Body of pancreas (tissue), 4 donors: ENCODE results near the gene SLC19A1. TPM values are rescaled to one million over a fixed set of nuclear protein-coding genes. Genes with fewer than 3 reads are reported as not detected.

Experiments used
- ATAC-seq: fragments of 150-250 bp; one replicate; pipeline ENCODE4 v1.9.1; 2016
- DNase-seq, 4 donors: peaks; one replicate each; pipeline ENCODE4 v3.0.0-alpha.2; 2019
- H3K27ac ChIP-seq, 4 donors: fragments of 200-600 bp; sonication (generic); 1 replicate in 3 of 4; 2 replicates in 1 of 4; pipeline versions ENCODE4 v1.5.1 to v1.6.1; 2016 to 2019; ENCODE audit warnings: mild to moderate bottlenecking in 1 of 4, mixed read lengths in 1 of 4, moderate library complexity in 1 of 4
- H3K27me3 ChIP-seq, 2 donors: fragments of 200-600 bp; sonication (generic); one replicate each; pipeline ENCODE4 v1.6.0; 2016; ENCODE audit warnings: mild to moderate bottlenecking in 1 of 2
- H3K36me3 ChIP-seq, 2 donors: fragments of 200-600 bp; sonication (generic); replicated peaks in 1 of 2; 2 replicates each; pipeline ENCODE4 v1.5.1; 2016; ENCODE audit warnings: low read depth in 2 of 2; ENCODE audit not compliant: insufficient read depth in 1 of 2
- H3K4me1 ChIP-seq: fragments of 200-600 bp; sonication (generic); one replicate; pipeline ENCODE4 v1.6.0; 2016
- H3K4me3 ChIP-seq, 2 donors: fragments of 200-600 bp; sonication (generic); 1 replicate in 1 of 2; 2 replicates in 1 of 2; pipeline ENCODE4 v1.5.1; 2016 to 2019
- H3K9me3 ChIP-seq, 3 donors: fragments of 200-600 bp; sonication (generic); 1 replicate in 2 of 3; 2 replicates in 1 of 3; pipeline ENCODE4 v1.5.1; 2016
- POLR2A ChIP-seq, 3 donors: fragments of 450-650 bp; IDR thresholded peaks; one replicate each; pipeline ENCODE4 v1.6.1; 2016; ENCODE audit warnings: antibody characterized with exemption in 3 of 3, mild to moderate bottlenecking in 2 of 3
- WGBS, 2 donors: methylation state at CpG; one replicate each; pipeline ENCODE4 v1.1.5; 2017; 5-methylcytosine and 5-hydroxymethylcytosine counted together
- intact Hi-C: fragments of 100-400 bp; cut with DNase I; formaldehyde crosslinking; loops from one replicate; pipeline ENCODE4 v1.15.1; 2023
- total RNA-seq, 2 donors: library from RNA; depleted of rRNA; stranded (reverse); fragments of >200 nt; gene quantifications; one replicate each; pipeline ENCODE4 v1.1.0, GENCODE V29; 2016
- TF ChIP-seq, protein P1 (sequence below), 7 experiments: fragments of 450-650 bp in 4 of 7; fragments of 200-600 bp in 3 of 7; sonication (generic) in 3 of 7; IDR thresholded peaks; one replicate each; pipeline ENCODE4 v1.5.1; 2016 to 2019; ENCODE audit warnings: antibody characterized with exemption in 7 of 7

SLC19A1 gene
- total RNA-seq, 2 donors from 2014 or later, result 2.6 to 7.0 TPM

GRCh38 chr21:45457832-45458172 lies 84.4 kb downstream of the SLC19A1 start:
- ATAC-seq, result no peak
- Histone ChIP-seq H3K4me1 (peaks cover 29% of the 10 kb centered on the region), H3K27me3 (no peaks in the 10 kb centered on the region), H3K36me3 (no peaks in the 10 kb centered on the region), H3K9me3 (peaks cover 0 to 5% (median 0%) of the 10 kb centered on the region in 3 donors), H3K27ac (no peak overlapping the region), H3K4me3 (no peak overlapping the region)
- DNase-seq, result no peak
- WGBS, 2 donors, result 62 to 80% methylated on average over 2 to 8 of the region's 9 CpGs
- TF ChIP-seq POLR2A (IDR thresholded peaks at IDR 0.05), result no peak
- TF ChIP-seq, protein P1, sequence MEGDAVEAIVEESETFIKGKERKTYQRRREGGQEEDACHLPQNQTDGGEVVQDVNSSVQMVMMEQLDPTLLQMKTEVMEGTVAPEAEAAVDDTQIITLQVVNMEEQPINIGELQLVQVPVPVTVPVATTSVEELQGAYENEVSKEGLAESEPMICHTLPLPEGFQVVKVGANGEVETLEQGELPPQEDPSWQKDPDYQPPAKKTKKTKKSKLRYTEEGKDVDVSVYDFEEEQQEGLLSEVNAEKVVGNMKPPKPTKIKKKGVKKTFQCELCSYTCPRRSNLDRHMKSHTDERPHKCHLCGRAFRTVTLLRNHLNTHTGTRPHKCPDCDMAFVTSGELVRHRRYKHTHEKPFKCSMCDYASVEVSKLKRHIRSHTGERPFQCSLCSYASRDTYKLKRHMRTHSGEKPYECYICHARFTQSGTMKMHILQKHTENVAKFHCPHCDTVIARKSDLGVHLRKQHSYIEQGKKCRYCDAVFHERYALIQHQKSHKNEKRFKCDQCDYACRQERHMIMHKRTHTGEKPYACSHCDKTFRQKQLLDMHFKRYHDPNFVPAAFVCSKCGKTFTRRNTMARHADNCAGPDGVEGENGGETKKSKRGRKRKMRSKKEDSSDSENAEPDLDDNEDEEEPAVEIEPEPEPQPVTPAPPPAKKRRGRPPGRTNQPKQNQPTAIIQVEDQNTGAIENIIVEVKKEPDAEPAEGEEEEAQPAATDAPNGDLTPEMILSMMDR (IDR thresholded peaks at IDR 0.05), result no peak
- intact Hi-C loops, result no loop called here

- no peak overlapping the region for H3K4me3 ChIP-seq
- H3K36me3 ChIP-seq, result no peaks in the 10 kb centered on the region
- intact Hi-C loops, result no loop called here
- no peak for TF ChIP-seq POLR2A (IDR thresholded peaks at IDR 0.05)
- TF ChIP-seq, protein P1 (IDR thresholded peaks at IDR 0.05), result no peak
- H3K4me1 ChIP-seq, result peaks cover 29% of the 10 kb centered on the region
- peaks cover 0 to 5% (median 0%) of the 10 kb centered on the region in 3 donors for H3K9me3 ChIP-seq
- H3K27ac ChIP-seq, result no peak overlapping the region
- H3K27me3 ChIP-seq, result no peaks in the 10 kb centered on the region
- ATAC-seq (no peak), DNase-seq (no peak)
- WGBS, 2 donors, result 61 to 70% methylated on average over 5 to 25 of the region's 25 CpGs
Observed at GRCh38 chr21:45457161-45457831, 84.9 kb downstream of the SLC19A1 start.

- H3K36me3 ChIP-seq, result no peaks in the 10 kb centered on the region
- H3K27me3 ChIP-seq, result no peaks in the 10 kb centered on the region
- TF ChIP-seq, protein P1 (IDR thresholded peaks at IDR 0.05), result no peak
- no peak for TF ChIP-seq POLR2A (IDR thresholded peaks at IDR 0.05)
- peaks cover 29% of the 10 kb centered on the region for H3K4me1 ChIP-seq
- no peak overlapping the region for H3K27ac ChIP-seq
- H3K9me3 ChIP-seq, result peaks cover 0 to 4% (median 0%) of the 10 kb centered on the region in 3 donors
- no peak for ATAC-seq
- 69 to 74% methylated on average over 11 to 27 of the region's 38 CpGs for WGBS, 2 donors
- H3K4me3 ChIP-seq, result no peak overlapping the region
- no peak for DNase-seq
- intact Hi-C loops, result no loop called here
Observed at GRCh38 chr21:45456584-45457160, 85.6 kb downstream of the SLC19A1 start.

GRCh38 chr21:45455674-45456583 lies 86.3 kb downstream of the SLC19A1 start:
- Histone ChIP-seq H3K36me3 (no peaks in the 10 kb centered on the region), H3K4me3 (no peak overlapping the region), H3K4me1 (peaks cover 29% of the 10 kb centered on the region), H3K9me3 (no peaks in the 10 kb centered on the region), H3K27me3 (no peaks in the 10 kb centered on the region), H3K27ac (peak overlapping the region in 3 of 4 donors; percentile 56 to 67 (median 64))
- ATAC-seq (peak; percentile 11), DNase-seq (no peak)
- no peak for TF ChIP-seq POLR2A (IDR thresholded peaks at IDR 0.05)
- TF ChIP-seq, protein P1 (IDR thresholded peaks at IDR 0.05), result no peak
- intact Hi-C loops, result no loop called here
- WGBS, 2 donors, result 59 to 65% methylated on average over 27 to 28 of the region's 47 CpGs
